GM18502 (cell line): Measurements from ENCODE around the gene FBXO38.
A peak's percentile ranks its signal among the peaks of the same experiment; 100 is the strongest.

Source experiments
- ATAC-seq: cut with Tn5 transposase; IDR thresholded peaks from one replicate; pipeline ENCODE4 v1.9.1; 2021; ENCODE audit warnings: mild to moderate bottlenecking; ENCODE audit not compliant: unreplicated experiment, poor library complexity

Gene FBXO38, protein sequence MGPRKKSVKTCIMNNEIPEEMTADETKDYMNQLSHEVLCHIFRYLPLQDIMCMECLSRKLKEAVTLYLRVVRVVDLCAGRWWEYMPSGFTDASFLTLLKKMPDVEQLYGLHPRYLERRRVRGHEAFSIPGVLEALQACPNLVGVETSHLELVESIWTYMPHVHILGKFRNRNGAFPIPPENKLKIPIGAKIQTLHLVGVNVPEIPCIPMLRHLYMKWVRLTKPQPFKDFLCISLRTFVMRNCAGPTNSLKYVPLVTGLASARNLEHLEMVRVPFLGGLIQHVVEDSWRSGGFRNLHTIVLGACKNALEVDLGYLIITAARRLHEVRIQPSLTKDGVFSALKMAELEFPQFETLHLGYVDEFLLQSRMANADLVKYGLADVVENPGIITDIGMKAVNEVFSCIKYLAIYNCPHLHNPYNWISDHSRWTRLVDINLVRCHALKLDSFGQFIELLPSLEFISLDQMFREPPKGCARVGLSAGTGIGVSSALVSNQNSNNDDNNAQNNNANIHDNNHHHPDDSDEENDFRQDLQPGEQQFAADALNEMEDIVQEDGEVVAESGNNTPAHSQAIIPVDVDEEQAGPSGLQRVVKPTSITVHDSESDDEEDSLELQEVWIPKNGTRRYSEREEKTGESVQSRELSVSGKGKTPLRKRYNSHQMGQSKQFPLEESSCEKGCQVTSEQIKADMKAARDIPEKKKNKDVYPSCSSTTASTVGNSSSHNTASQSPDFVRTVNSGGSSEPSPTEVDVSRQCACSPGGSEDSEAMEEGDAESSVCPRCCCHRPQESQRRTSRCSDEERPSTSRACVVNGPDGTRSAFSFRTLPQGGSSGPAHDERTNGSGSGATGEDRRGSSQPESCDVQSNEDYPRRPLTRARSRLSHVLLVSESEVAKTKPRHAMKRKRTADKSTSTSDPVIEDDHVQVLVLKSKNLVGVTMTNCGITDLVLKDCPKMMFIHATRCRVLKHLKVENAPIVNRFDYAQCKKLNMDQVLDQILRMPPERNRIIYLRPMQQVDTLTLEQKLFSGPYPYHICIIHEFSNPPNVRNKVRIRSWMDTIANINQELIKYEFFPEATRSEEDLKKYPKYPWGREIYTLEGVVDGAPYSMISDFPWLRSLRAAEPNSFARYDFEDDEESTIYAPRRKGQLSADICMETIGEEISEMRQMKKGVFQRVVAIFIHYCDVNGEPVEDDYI

GRCh38 chr5:148383564-148384379, at the start of gene FBXO38:
Gene FBXO38, plus strand, starts transcription at chr5:148383958. Its CDS starts 10,819 bp downstream, at chr5:148394777.
- peak; percentile 99 for ATAC-seq

DNA sequence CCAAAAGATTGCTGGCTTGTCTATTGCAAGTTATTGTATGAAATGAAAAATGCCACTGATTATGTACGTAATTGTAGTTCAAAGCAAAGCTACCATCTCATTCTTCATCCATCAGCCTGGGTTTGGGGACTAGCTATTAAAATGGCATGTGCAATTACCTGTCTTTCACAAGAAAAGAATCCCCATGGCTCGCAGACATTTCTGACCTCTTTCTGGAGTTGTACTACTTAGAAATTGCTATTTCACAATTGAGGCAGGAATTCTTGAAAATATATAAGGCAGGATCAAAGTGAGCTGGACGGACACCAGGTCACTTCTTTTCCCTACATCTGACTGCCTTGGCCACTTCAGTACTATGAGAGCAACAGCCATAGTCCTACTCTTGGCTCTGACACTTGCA, 48.5 kb upstream of the FBXO38 start, which contains the start of gene SPINK9:
Gene SPINK9, plus strand, starts transcription at position 301 of the 400 bp plus-strand sequence. Its CDS starts 55 bp downstream, at position 356.
- ATAC-seq = no peak

- peak; percentile 91 for ATAC-seq
Measured at GRCh38 chr5:148336704-148337435, 46.9 kb upstream of the FBXO38 start.

DNA sequence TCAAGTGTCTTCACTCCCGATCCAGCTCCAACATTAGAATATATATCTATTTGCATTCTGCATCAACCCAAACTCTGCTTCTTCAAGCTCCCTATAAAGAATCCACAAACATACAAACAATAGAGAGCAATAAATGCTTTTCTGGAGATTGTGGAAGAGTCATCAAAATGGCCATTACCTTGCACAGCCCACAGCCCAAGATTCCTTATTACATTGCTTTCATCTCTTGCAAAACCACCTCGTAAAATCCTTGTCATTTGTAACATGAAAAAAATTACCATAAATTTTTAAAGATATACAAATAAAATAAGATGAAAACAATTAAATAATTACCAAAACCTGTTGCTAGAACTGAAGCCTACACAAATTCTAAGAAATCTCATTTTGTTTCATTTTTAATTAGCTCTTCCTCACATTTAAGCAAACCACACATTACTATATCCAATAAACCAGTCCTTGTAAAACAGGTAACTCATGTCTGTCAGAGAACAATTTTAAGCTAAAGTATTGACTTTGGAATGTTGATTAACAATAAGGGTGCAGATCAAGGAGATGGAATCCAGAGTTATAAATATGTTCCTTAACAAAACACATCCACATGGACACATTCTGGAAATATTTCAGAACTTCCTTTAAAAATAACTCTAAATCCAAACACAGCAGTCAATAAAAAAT, 41.2 kb upstream of the FBXO38 start:
- no peak for ATAC-seq

- ATAC-seq = no peak
Measured at GRCh38 chr5:148343046-148343407, 40.7 kb upstream of the FBXO38 start.

DNA sequence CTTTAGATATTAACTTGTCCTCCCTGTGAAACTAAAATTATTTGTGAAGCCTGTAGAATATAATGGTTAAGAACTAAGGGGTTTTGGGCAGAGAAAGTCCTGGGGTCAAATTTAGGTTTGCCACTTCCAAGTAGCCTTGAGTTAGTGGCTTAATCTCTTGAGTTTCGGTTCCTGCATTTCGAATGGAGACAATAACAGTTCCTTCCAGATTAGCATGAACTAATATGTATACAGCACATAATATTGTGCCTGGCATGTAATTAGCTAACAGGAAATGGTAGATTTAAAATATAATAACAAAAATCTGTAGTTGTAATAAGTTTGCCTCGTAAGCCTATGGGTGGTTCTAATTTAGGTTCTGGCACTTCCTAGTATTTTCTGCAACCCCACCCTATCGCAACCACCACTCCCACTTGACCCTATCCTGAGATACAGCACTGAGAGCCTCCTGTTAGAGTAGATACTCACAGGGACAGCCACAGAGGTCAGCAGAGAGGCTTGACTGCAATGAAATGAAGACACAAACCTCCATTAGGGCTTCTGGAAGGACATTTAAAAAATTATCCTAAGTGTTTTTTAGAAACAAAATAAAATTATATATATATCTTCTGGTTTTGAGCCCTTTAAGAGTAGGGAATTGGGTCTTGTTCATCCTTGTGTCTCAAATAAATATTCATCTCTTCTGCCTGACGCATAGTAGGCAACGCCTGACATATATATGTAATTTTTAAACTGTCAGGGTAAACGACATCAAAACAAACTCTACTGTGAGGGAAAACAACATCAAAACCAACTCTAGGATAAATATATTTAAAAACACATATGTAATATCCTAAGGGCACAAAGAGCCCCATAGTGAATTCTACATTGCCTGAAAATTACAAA, 39.9 kb upstream of the FBXO38 start:
- ATAC-seq = no peak

GRCh38 chr5:148347706-148348105, 36.1 kb upstream of the FBXO38 start:
- ATAC-seq = no peak

- no peak for ATAC-seq
Measured at GRCh38 chr5:148352696-148353095, 31.1 kb upstream of the FBXO38 start.

DNA sequence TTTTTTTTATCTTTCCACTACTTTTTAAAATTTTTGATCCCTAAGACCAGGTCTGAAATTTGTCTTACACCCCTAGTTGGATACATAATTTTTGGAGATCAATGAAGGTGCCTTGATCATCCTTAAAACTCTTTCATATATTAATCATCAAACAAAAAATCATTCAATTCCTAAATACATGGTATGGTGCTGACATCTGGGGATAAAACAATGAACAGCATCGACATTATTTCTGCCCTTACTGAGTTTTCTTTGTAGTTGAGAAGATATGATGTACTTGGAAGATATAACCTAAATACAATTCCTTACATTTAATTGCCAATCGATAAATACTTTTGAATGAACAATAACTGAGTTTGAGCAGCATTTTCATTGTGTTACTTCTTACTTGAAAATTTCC, 30.1 kb upstream of the FBXO38 start:
- ATAC-seq = no peak

DNA sequence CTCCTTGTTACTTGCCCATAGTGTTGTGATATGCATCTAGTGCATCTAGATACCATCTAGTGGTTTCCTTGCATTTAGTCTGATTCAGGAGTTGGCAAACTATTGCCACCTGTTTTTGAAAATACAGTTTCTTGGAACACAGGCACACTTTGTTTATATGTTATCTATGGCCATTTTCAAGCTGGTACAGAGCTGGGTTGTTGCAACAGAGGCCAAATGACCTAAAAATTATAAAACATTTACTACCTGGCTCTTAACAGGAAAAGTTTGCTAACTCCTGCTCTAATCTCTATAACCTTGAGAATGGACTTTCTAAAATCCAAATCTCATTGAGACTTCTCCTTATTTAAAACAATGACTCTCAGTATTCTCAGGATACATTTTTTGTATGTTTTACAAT, 19.4 kb upstream of the FBXO38 start:
- ATAC-seq = no peak

GRCh38 chr5:148368299-148368698, 15.5 kb upstream of the FBXO38 start:
- ATAC-seq = no peak

GRCh38 chr5:148372166-148372725, 11.5 kb upstream of the FBXO38 start:
- ATAC-seq = no peak

DNA sequence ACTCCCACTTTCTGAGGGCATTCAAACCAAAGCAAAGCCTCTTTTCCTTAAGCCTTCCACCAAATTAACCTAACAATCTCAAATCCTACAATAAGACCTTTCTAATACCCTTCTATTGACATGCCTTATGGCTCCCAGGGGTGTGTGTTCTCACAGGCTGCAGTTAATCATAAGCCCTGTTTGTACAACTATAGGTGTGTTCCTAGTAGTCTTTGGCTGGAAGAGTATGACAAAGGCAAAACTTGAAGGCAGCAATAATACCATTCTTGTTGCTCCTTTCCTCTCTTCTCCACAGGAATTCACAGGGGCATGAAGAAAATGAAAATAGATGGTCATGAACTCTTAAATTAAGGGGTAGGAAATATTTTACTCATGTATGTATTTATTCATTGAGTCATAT, 10.9 kb upstream of the FBXO38 start:
- ATAC-seq = no peak

GRCh38 chr5:148374690-148375360, 8.9 kb upstream of the FBXO38 start:
- peak; percentile 96 for ATAC-seq

- no peak for ATAC-seq
Measured at GRCh38 chr5:148376198-148376597, 7.6 kb upstream of the FBXO38 start.

GRCh38 chr5:148378670-148379069, 5.1 kb upstream of the FBXO38 start:
- ATAC-seq = no peak

GRCh38 chr5:148379340-148379739, 4.4 kb upstream of the FBXO38 start:
- no peak for ATAC-seq
